Esophagus squamous epithelium (tissue), 4 donors: ENCODE measurements around the gene S100A16.

Source experiments
- CTCF ChIP-seq, 6 experiments: fragments of 450-650 bp in 4 of 6; fragments of 200-600 bp in 2 of 6; sonication (generic) in 2 of 6; IDR thresholded peaks; one replicate each; pipeline ENCODE4 v1.5.1; 2016 to 2019; ENCODE audit warnings: antibody characterized with exemption in 6 of 6, mild to moderate bottlenecking in 4 of 6, moderate library complexity in 4 of 6
- POLR2A ChIP-seq, 4 donors: fragments of 450-650 bp; IDR thresholded peaks; one replicate each; pipeline ENCODE4 v1.6.1; 2017; ENCODE audit warnings: antibody characterized with exemption in 4 of 4, mild to moderate bottlenecking in 4 of 4, moderate library complexity in 3 of 4

GRCh38 chr1:153633161-153633753 is 20.3 kb upstream of the S100A16 start:
- no peak for TF ChIP-seq CTCF (IDR thresholded peaks at IDR 0.05)
- no peak for TF ChIP-seq POLR2A (IDR thresholded peaks at IDR 0.05)
